IPS-20b (cell line): ENCODE results near the gene TPRG1.
"Not testable (repeated sequence)": the region's sequence is repeated elsewhere in the genome, so short reads cannot be mapped to it uniquely, and the experiment has no call there.

ENCODE experiments used
- H3K27ac ChIP-seq: one replicate; pipeline ENCODE4 v1.5.1; 2013; ENCODE audit warnings: low read length
- H3K27me3 ChIP-seq: 2 replicates; pipeline ENCODE4 v1.6.1; 2013; ENCODE audit warnings: mild to moderate bottlenecking, low read length, inconsistent platforms; ENCODE audit not compliant: insufficient read depth
- H3K36me3 ChIP-seq: 2 replicates; pipeline ENCODE4 v1.6.1; 2013; ENCODE audit warnings: low read depth, mild to moderate bottlenecking, inconsistent platforms, low read length, moderate library complexity; ENCODE audit not compliant: insufficient read depth
- H3K4me1 ChIP-seq: 2 replicates; pipeline ENCODE4 v1.6.1; 2013; ENCODE audit warnings: mild to moderate bottlenecking, control low read depth, inconsistent platforms, low read length, moderate library complexity; ENCODE audit not compliant: insufficient read depth
- H3K4me3 ChIP-seq: 2 replicates; pipeline ENCODE4 v1.5.1; 2013; ENCODE audit warnings: mild to moderate bottlenecking, low read length, inconsistent platforms
- H3K9ac ChIP-seq: 2 replicates; pipeline ENCODE4 v1.6.1; 2013; ENCODE audit warnings: low read depth, mild to moderate bottlenecking, inconsistent platforms, low read length, moderate library complexity
- H3K9me3 ChIP-seq: 2 replicates; pipeline ENCODE4 v1.6.1; 2013; ENCODE audit warnings: mild to moderate bottlenecking, low read depth, low read length, inconsistent platforms; ENCODE audit not compliant: insufficient read depth

Gene TPRG1

DNA sequence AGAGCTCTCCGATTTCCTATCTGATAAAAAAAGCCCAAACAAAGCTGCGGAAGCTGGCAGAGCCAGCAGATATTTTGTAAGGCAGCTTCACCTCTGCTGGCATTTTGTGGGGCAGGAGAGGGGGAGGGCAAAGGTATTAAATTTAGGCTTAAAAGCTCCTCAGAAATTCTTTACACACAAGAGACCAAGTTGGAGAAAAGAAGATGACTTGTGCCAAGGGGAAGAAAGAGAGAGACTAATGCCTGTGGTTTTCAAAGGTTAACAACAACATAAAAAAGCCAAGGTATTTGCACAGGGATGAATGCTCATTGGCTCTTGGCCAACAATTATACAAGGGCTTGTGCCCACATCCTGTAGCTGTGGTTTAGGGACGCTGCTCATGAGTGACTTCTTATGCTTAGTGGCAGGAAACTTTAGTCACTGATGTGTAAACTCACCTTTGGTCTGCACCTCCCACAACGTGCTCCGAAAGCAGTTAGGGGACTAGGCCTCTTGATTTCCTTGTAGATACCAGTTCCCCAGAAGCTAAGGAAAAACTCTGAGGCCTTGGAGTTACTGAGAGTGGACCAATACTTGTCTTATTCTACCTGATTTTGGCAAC, 152.9 kb downstream of the TPRG1 start:
- Histone ChIP-seq H3K4me3 (no peak overlapping the region), H3K9ac (no peak overlapping the region), H3K9me3 (no peaks in the 10 kb centered on the region), H3K4me1 (no peaks in the 10 kb centered on the region), H3K36me3 (no peaks in the 10 kb centered on the region), H3K27ac (no peak overlapping the region), H3K27me3 (no peaks in the 10 kb centered on the region)

DNA sequence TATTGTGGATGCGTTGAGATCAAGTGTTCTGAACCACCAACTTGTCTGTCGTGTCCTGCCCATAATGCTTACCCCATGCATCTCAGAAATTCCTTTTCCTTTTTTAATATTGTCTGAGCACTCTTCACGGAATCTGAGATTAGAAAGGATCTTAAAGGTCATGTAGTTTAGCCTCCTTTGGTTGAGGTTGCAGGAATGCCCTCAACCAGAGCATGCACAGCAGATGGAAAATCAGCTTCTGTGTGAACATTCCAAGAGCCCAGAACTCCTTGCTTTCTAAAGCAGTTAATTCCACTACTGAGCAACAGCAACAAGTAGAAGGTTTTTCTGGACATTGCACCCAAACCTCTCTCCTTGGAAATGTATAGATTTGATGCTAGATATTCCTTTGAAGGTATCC, 153.7 kb downstream of the TPRG1 start:
- Histone ChIP-seq H3K27me3 (no peaks in the 10 kb centered on the region), H3K36me3 (no peaks in the 10 kb centered on the region), H3K4me3 (no peak overlapping the region), H3K9me3 (no peaks in the 10 kb centered on the region), H3K27ac (no peak overlapping the region), H3K9ac (no peak overlapping the region), H3K4me1 (no peaks in the 10 kb centered on the region)

DNA sequence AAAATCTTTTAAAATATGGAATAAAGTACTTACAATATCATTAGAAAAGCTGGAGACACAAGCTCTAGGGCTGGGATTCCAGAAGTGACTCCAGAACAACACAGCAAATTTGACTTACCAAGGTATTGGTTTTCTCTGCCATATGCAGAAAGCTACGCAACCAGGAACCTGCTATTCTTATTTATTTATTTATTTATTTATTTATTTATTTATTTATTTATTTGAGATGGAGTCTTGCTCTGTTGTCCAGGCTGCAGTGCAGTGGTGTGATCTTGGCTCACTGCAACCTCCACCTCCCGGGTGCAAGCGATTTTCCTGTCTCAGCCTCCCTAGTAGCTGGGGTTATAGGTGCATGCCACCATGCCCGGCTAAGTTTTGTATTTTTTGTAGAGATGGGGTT, 157.9 kb downstream of the TPRG1 start:
- not testable (repeated sequence) for H3K4me3 ChIP-seq, H3K27ac ChIP-seq, H3K36me3 ChIP-seq, H3K9ac ChIP-seq, H3K4me1 ChIP-seq, H3K9me3 ChIP-seq, H3K27me3 ChIP-seq

DNA sequence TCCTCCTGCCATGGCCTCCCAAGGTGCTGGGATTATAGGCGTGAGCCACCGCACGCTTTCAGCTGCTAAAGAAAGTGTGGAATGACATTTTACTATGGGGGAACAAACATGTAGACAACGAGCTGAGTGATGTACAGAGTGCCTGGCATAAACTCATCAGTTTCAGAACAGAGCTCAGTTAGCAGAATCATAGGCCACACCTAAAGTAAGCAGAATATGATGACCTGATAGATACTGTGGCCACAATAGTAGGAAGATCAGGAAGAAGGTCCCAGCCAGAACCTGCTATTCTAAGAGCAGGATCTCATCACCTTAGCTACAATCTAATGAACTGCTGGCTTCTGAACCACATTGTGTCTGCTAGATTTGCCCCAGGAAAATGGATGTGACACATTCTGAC, 158.3 kb downstream of the TPRG1 start:
- Histone ChIP-seq H3K9me3 (no peaks in the 10 kb centered on the region), H3K27ac (no peak overlapping the region), H3K4me3 (no peak overlapping the region), H3K27me3 (no peaks in the 10 kb centered on the region), H3K36me3 (no peaks in the 10 kb centered on the region), H3K4me1 (no peaks in the 10 kb centered on the region), H3K9ac (no peak overlapping the region)

DNA sequence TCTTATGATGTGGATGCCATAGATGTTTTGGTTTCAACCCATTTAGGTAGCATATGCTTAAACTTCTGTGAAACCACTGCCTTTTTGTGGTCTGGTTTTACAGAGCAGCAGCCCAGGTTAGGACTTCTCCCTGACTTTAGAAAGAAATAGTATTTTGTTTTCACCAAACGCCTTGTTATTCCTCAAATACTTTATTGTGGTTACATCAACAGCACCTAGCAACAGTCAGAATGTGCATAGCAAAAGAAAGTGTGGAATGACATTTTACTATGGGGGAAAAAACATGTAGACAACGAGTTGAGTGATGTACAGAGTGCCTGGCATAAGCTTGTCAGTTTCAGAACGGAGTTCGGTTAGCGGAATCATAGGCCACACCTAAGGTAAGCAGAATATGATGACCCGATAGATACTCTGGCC, 159.2 kb downstream of the TPRG1 start:
- no peak overlapping the region for H3K4me3 ChIP-seq
- H3K9ac ChIP-seq = no peak overlapping the region
- no peaks in the 10 kb centered on the region for H3K27me3 ChIP-seq
- no peak overlapping the region for H3K27ac ChIP-seq
- H3K9me3 ChIP-seq = no peaks in the 10 kb centered on the region
- no peaks in the 10 kb centered on the region for H3K36me3 ChIP-seq
- H3K4me1 ChIP-seq = no peaks in the 10 kb centered on the region

GRCh38 chr3:189334064-189334920, 162.5 kb downstream of the TPRG1 start:
- Histone ChIP-seq H3K4me1 (no peaks in the 10 kb centered on the region), H3K9me3 (no peaks in the 10 kb centered on the region), H3K36me3 (no peaks in the 10 kb centered on the region), H3K4me3 (no peak overlapping the region), H3K27me3 (no peaks in the 10 kb centered on the region), H3K27ac (no peak overlapping the region), H3K9ac (no peak overlapping the region)

DNA sequence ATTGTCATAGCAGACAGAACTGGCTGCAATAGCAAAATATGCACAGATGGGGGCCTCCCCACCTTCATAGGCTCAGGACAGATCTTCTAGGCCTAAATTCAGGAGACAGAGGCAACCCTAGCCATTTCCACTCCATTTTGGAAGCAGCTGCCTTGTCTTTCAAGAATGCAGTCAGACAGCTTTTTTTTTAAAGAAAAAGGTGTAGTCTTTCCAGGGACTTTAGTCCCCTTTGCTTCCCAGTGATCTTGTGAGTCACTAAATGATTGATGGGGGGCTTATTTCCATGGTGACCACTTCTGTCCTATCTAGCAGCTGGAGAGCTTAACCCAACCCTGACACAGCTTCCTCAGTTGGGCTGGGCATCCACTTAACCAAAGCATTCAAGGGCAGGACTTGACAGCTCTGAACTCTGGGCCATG, 165.9 kb downstream of the TPRG1 start:
- no peaks in the 10 kb centered on the region for H3K27me3 ChIP-seq
- no peak overlapping the region for H3K27ac ChIP-seq
- no peak overlapping the region for H3K9ac ChIP-seq
- H3K4me1 ChIP-seq = no peaks in the 10 kb centered on the region
- H3K9me3 ChIP-seq = no peaks in the 10 kb centered on the region
- H3K36me3 ChIP-seq = no peaks in the 10 kb centered on the region
- H3K4me3 ChIP-seq = no peak overlapping the region

- Histone ChIP-seq H3K4me3 (no peak overlapping the region), H3K4me1 (no peaks in the 10 kb centered on the region), H3K9ac (no peak overlapping the region), H3K9me3 (no peaks in the 10 kb centered on the region), H3K36me3 (no peaks in the 10 kb centered on the region), H3K27ac (no peak overlapping the region), H3K27me3 (no peaks in the 10 kb centered on the region)
These were observed 166.6 kb downstream of the TPRG1 start for GRCh38 chr3:189338366-189338765.

DNA sequence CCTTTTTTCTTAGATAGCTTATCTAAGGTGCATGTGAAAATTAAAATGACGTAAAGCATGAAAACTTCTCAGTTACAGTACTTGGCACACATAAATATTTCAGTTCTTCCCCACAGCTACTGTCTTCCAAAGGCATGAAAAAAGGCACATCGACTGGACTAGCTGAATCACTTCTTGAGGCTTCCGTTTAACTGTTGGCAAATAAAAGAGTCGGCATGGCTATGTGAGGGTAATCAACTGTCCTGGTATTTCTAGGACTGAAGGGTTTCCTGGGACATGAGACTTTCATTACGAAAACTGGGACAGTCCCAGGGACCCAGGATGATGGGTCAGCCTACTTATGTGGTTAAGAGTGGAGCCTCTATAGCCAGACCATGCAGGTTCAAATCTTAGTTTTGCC, 168.2 kb downstream of the TPRG1 start:
- no peak overlapping the region for H3K27ac ChIP-seq
- no peak overlapping the region for H3K4me3 ChIP-seq
- H3K9me3 ChIP-seq = no peaks in the 10 kb centered on the region
- no peaks in the 10 kb centered on the region for H3K4me1 ChIP-seq
- H3K36me3 ChIP-seq = no peaks in the 10 kb centered on the region
- H3K27me3 ChIP-seq = no peaks in the 10 kb centered on the region
- no peak overlapping the region for H3K9ac ChIP-seq

- no peaks in the 10 kb centered on the region for H3K9me3 ChIP-seq
- H3K4me3 ChIP-seq = no peak overlapping the region
- H3K4me1 ChIP-seq = no peaks in the 10 kb centered on the region
- no peak overlapping the region for H3K9ac ChIP-seq
- H3K27me3 ChIP-seq = no peaks in the 10 kb centered on the region
- H3K36me3 ChIP-seq = no peaks in the 10 kb centered on the region
- no peak overlapping the region for H3K27ac ChIP-seq
These were observed 169.1 kb downstream of the TPRG1 start for GRCh38 chr3:189340680-189341460.

GRCh38 chr3:189342811-189343210, 171.0 kb downstream of the TPRG1 start:
- no peaks in the 10 kb centered on the region for H3K4me1 ChIP-seq
- no peak overlapping the region for H3K4me3 ChIP-seq
- no peaks in the 10 kb centered on the region for H3K27me3 ChIP-seq
- no peaks in the 10 kb centered on the region for H3K36me3 ChIP-seq
- H3K27ac ChIP-seq = no peak overlapping the region
- H3K9me3 ChIP-seq = no peaks in the 10 kb centered on the region
- H3K9ac ChIP-seq = no peak overlapping the region

DNA sequence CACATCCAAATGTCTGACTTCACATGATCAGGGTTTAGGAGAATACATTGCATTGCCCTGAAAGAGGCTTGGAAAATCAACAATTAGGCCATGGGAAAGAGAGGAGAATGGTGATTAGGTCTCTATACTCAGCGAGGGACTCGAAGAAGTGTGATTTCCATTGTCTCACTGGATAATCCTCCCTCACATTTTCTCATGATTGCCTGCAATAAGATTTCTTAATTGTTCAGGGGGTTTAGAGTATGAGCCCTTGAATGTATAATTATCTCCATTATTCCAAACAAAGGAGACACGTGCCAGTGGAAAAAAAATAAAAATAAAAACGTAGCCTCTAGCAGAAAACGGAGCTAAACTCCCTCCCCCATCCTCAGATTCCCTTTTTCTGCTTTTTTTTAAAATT, 173.2 kb downstream of the TPRG1 start:
- Histone ChIP-seq H3K9ac (no peak overlapping the region), H3K4me1 (no peaks in the 10 kb centered on the region)

More for the DNA sequence above, 173.2 kb downstream of the TPRG1 start:
- H3K27ac ChIP-seq = no peak overlapping the region
- H3K9me3 ChIP-seq = no peaks in the 10 kb centered on the region
- no peaks in the 10 kb centered on the region for H3K36me3 ChIP-seq
- no peak overlapping the region for H3K4me3 ChIP-seq
- H3K27me3 ChIP-seq = no peaks in the 10 kb centered on the region
